ENCODE data around the gene IRAK1.
A peak's percentile ranks its signal among the peaks of the same experiment; 100 is the strongest.
"Not testable (repeated sequence)": the region's sequence is repeated elsewhere in the genome, so short reads cannot be mapped to it uniquely, and the experiment has no call there.

The IRAK1 gene

DNA sequence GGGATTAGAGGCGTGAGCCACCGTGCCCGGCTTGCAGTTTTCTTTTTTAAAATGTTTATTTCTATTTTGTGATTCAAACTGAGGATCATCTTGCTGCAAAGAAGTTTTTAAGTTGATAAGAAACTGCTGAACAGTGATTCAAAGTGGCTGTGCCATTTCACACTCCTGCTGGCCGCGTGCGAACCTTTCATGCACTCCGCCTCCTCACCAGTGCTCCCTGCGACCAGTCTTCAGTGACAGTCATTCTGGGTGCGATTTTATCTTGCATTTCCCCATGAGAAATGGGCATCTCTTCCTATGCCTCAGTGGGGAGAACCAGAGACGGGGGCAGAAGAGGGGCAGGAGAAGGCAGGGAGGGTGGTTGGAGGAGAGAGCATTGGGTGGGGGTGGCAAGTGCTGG, 25.7 kb downstream of the IRAK1 start:
- DNase-seq, result no peak

DNA sequence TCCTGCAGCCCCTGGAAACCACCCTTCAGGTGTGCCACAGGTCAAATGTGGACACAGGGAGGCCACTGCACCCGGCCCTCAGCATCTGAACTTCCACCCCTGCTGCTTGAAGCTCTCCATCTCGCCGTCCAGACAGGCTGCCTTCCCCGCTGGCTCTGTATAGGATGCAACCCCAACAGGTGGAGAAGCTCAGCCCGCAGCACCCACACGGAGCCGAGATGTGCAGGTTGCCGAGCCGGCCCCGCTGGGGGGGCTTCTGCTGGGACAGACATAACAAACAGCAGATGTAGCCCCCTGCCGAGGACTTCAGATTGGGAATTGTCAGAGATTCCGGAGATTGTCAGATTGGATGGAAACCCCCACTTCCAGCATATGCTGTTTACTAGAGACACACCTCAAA, 26.6 kb downstream of the IRAK1 start:
- DNase-seq, result no peak

DNA sequence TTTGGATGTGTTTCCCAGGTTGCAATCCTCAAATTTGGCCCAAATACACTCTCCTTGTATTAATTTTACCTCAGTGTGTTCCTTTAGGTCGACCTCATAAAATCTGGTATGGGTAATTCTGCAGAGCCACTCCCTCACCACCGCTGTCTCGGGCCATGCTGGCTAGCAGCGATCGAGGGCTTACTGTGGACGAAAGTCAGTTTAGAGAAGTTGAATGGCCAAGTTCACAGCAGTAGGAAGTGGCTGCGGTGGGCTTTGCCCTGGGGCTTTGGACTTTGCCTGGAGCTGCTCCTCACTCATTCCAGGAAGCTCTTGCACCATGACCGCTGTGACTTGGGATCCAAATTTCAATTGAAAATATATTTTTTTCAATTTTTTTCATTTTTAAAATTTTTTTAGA, 27.5 kb downstream of the IRAK1 start:
- DNase-seq, result no peak

DNA sequence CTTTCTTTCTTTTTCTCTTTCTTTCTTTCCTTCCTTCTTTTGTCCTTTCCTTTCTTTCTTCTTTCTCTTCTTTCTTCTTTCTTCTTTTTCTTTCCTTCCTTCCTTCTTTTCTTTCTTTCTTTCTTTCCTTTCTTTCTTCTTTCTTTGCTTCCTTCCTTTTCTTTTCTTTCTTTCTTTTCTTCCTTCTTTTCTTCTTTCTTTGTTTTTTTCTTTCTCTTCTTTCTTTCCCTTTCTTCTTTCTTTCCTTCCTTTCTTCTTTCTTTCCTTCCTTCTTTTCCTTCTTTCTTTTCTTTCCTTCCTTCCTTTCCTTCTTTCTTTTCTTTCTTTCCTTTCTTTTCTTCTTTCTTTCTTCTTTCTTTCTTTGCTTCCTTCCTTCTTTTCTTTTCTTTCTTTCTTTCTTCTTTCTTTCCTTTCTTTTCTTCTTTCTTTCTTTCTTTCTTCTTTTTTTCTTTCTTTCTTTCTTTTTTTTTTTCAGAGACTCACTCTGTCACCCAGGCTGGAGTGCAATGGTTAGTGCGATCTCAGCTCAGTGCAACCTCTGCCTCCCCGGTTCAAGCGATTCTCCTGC, 28.6 kb downstream of the IRAK1 start:
- DNase-seq, result no peak

GRCh38 chrX:153989973-153990655, 29.6 kb downstream of the IRAK1 start:
- no peak for DNase-seq

DNA sequence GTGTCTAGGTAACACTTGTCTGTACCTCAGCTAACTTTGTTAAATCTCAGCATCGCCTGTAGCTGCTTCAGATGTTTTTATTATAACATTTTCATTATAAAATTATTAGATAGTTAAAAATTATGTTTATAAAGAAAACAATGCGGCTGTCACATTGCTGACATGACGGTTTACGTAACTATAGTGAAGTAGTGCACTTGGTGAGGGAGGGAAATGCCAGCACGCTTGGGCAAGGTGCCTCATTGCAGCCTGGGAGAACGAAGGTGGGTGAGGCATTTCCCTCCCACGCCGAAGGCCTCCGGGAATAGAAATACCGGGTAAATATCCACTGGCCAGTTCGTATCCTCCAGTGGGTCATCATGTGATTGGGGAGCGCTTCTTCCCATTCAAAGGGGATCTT, 31.2 kb downstream of the IRAK1 start:
- DNase-seq, result no peak

DNA sequence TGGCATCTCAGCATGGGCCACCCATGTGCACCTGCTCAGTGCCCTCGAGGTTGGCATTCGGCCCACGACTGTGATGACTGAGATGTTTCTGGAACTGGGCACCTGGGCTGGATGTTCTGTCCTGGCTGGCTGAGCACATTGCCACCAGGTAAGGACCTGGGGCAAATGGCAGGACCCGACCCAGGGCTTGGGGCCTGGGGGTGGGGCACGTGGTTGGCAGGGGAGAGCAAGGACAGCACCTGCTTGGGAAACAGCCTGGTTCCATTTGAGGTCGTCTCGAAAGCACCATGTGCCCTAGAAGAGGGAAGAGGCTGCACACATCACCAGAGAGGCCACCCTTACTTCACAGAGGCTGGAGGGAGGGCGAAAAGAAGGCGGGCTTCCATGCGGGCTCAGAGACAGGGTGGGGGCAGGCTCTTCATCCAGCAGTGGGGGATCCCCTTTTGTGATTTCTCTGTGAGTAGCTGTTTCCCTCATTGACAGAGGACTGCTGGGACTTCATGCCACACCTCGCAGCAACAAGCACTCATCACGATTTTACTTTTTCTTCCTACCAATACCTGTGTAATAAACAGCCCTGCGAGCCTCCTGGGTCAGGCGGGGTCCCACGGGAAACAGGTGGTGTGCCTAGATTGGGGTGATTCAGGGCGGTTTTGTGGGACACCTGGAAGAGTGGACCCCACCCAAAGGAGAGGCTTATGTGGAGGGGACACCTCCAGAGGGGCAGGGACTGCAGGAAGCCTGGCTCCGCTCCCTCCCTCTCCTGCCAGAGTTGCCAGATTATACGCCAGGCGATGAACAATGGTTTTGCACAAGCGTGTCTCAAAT, 35.1 kb downstream of the IRAK1 start:
- no peak for DNase-seq

GRCh38 chrX:153983321-153983801, 36.3 kb downstream of the IRAK1 start:
- DNase-seq, result no peak

DNA sequence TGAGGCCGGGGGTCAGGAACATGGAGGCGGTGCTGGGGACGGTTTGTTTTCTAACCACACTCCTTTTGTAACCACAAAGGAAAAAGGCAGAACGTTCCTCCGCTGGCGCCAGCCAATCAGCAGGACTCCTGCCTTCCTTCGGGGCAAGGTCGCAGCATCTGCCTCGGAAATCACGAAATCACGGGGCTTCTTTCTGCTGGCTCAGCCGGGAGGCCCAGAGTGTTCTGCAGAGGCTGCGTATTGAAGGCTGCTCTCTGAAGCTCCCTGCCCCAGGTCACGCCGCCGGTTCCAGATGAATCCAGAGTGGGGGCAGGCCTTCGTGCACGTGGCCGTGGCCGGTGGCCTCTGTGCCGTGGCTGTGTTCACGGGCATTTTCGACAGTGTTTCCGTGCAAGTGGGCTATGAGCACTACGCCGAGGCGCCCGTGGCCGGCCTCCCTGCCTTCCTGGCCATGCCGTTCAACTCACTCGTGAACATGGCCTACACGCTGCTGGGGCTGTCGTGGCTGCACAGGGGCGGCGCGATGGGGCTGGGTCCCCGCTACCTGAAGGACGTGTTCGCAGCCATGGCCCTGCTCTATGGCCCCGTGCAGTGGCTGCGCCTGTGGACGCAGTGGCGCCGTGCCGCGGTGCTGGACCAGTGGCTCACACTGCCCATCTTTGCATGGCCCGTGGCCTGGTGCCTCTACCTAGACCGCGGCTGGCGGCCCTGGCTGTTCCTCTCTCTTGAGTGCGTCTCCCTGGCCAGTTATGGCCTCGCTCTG, 37.8 kb downstream of the IRAK1 start:
- DNase-seq, result no peak

DNA sequence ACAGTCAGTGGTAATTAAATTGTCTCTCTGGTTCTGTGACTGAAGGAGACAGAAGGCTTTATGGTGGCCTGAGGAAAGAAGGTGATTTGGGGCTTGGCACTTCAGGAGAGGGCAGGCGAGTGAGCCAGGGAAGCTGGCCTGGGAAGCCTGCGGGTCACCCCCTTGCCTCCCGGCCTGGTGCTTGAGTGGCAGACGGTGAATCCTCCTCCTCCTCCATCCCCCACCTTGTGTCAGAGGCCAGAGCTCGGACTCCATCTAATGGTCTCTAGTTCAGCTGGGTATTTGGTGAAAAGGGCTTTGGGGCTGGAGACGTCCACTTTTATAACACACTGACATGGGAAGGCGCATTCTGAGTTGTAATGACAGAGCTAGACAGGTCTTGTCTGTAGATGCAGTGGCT, 38.5 kb downstream of the IRAK1 start:
- no peak for DNase-seq

GRCh38 chrX:153980394-153980793, 39.3 kb downstream of the IRAK1 start:
- not testable (repeated sequence) for DNase-seq

GRCh38 chrX:153974726-153975286, 44.9 kb downstream of the IRAK1 start:
- DNase-seq, result no peak

GRCh38 chrX:153974003-153974725, 45.5 kb downstream of the IRAK1 start:
- no peak for DNase-seq

- DNase-seq, result no peak
Observed at GRCh38 chrX:153973127-153974002, 46.3 kb downstream of the IRAK1 start.

- peak; percentile 67 for DNase-seq
Observed at GRCh38 chrX:153972368-153973126, 47.2 kb downstream of the IRAK1 start, which contains the start of gene TMEM187. Gene TMEM187, plus strand, starts transcription at chrX:153972754. Its CDS starts 9,309 bp downstream, at chrX:153982063.

- peak; percentile 36 for DNase-seq
Observed at GRCh38 chrX:153971450-153972367, 48.0 kb downstream of the IRAK1 start, which contains the start of gene HCFC1. Gene HCFC1, minus strand, starts transcription at chrX:153971818. Its CDS starts 978 bp downstream, at chrX:153970840.

GRCh38 chrX:153971124-153971449, 48.6 kb downstream of the IRAK1 start:
- peak; percentile 15 for DNase-seq

GRCh38 chrX:153970357-153971123, 49.2 kb downstream of the IRAK1 start:
- DNase-seq, result no peak
